Measurements from ENCODE around the gene SORBS2. TPM values are rescaled to one million over a fixed set of nuclear protein-coding genes. Genes with fewer than 3 reads are reported as not detected.

The SORBS2 gene
- total RNA-seq, 1 experiment from 2014 or later, result 8.4 TPM

DNA sequence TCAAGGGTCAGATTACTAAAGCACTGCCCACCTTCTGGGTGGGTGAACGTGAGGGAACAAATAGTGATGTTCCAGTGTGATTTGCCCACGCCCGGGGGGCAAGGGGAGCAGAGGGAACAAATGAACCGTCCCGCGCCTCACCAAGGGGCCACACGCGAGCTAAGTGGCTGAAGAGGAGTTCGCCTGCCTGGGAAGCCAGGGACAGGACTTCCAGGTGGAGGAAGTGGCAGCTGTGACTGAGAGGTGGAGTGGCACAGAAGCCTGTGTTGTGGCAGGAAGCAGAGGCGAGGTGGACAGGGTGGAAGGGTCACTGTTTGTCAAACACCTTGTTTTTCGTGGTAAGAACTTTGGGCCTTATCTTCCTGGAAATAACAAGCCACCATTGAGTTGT lies 9.0 kb upstream of the SORBS2 start:
- CTCF ChIA-PET, result no interaction called here
- no TSS peak for BruUV-seq (replicated peaks)

DNA sequence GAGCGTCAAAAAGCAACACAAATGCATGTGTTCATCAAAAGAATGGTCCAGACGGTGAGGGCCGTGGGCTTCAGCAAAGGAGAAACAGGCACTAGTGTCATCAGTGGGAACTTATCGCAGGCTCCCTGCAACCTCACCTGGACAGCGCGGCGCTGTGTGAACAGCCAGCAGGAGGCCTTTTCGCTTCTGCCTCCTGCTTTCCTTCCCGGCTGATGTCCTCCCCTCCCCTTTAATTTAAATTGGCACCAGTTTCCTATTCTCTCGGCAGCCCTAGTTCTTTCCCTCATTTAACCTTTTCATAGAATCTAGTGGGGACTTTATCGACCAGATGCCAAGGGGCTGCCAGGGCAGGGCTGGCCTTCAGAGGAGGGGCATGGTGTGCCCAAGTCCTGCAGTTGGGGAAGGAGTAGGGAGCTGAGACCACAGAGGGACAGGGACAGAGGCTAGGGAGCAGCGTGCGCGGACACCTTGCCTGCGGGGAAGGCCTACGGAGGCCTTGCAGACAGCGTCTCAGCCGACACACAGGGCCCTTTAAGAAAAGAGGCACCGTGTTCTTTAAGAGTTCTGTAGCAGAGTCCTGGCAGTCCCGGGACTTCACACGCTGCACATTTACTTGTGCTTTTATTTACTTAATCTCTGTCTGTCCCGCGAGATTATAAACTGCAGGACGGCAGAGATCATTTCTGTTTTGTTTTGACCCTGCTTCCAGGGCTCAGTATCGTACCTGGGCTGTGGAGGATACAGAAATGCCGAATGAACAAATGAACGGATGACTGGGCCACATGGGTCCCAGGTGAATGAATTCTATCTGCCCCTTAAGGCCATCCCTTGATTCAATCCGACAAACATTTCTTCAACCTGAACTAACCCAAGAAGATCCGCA lies 8.4 kb upstream of the SORBS2 start:
- ChIA-PET POLR2A (no interaction called here), CTCF (no interaction called here)
- Histone ChIP-seq H3K4me3 (ENCODE audit: low read depth in 2 of 2, low read length in 2 of 2) (no peak overlapping the region), H3K4me1 (ENCODE audit: control insufficient read depth, insufficient read depth, low read length) (no peaks in the 10 kb centered on the region; the same call in 1 of the 2 replicates), H3K9me3 (ENCODE audit: control insufficient read depth, insufficient read depth, low read depth, low read length) (no peaks in the 10 kb centered on the region), H3K36me3 (ENCODE audit: control insufficient read depth, insufficient read depth, low read length) (no peaks in the 10 kb centered on the region), H3K27ac (ENCODE audit: low read length) (no peak overlapping the region; the same call in 1 of the 2 replicates), H3K27me3 (ENCODE audit: control insufficient read depth, insufficient read depth, low read length) (no peaks in the 10 kb centered on the region)
- TF ChIP-seq TCF7L2 (IDR thresholded peaks at IDR 0.05; ENCODE audit: low read depth, low read length) (no peak), POLR2AphosphoS5 (IDR thresholded peaks at IDR 0.05; ENCODE audit: low read depth, low read length) (no peak), SIN3A (IDR thresholded peaks at IDR 0.05; ENCODE audit: borderline replicate concordance, insufficient read depth, low read depth, low read length) (no peak)
- TF ChIP-seq, protein P1, sequence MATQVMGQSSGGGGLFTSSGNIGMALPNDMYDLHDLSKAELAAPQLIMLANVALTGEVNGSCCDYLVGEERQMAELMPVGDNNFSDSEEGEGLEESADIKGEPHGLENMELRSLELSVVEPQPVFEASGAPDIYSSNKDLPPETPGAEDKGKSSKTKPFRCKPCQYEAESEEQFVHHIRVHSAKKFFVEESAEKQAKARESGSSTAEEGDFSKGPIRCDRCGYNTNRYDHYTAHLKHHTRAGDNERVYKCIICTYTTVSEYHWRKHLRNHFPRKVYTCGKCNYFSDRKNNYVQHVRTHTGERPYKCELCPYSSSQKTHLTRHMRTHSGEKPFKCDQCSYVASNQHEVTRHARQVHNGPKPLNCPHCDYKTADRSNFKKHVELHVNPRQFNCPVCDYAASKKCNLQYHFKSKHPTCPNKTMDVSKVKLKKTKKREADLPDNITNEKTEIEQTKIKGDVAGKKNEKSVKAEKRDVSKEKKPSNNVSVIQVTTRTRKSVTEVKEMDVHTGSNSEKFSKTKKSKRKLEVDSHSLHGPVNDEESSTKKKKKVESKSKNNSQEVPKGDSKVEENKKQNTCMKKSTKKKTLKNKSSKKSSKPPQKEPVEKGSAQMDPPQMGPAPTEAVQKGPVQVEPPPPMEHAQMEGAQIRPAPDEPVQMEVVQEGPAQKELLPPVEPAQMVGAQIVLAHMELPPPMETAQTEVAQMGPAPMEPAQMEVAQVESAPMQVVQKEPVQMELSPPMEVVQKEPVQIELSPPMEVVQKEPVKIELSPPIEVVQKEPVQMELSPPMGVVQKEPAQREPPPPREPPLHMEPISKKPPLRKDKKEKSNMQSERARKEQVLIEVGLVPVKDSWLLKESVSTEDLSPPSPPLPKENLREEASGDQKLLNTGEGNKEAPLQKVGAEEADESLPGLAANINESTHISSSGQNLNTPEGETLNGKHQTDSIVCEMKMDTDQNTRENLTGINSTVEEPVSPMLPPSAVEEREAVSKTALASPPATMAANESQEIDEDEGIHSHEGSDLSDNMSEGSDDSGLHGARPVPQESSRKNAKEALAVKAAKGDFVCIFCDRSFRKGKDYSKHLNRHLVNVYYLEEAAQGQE (IDR thresholded peaks at IDR 0.05; ENCODE audit: insufficient read depth in 1 of 2, low read depth in 2 of 2, low read length in 1 of 2), result no peak
- TF ChIP-seq, protein P2, sequence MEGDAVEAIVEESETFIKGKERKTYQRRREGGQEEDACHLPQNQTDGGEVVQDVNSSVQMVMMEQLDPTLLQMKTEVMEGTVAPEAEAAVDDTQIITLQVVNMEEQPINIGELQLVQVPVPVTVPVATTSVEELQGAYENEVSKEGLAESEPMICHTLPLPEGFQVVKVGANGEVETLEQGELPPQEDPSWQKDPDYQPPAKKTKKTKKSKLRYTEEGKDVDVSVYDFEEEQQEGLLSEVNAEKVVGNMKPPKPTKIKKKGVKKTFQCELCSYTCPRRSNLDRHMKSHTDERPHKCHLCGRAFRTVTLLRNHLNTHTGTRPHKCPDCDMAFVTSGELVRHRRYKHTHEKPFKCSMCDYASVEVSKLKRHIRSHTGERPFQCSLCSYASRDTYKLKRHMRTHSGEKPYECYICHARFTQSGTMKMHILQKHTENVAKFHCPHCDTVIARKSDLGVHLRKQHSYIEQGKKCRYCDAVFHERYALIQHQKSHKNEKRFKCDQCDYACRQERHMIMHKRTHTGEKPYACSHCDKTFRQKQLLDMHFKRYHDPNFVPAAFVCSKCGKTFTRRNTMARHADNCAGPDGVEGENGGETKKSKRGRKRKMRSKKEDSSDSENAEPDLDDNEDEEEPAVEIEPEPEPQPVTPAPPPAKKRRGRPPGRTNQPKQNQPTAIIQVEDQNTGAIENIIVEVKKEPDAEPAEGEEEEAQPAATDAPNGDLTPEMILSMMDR (IDR thresholded peaks at IDR 0.05), result no peak
- no peak for DNase-seq (ENCODE audit: low read depth, low spot score)
- intact Hi-C loops (cut with micrococcal nuclease; ENCODE audit: unreplicated experiment), result no loop called here
- BruUV-seq (replicated peaks), result no TSS peak
- no peak for ATAC-seq
- in situ Hi-C loops (cut with HindIII; ENCODE audit: low pct_unique_long_range_greater_than_20kb, low sequenced_read_pairs), result no loop called here

More for the DNA sequence above, 9.0 kb upstream of the SORBS2 start:
- intact Hi-C loops (cut with micrococcal nuclease; ENCODE audit: unreplicated experiment) (no loop called here), in situ Hi-C loops (cut with HindIII; ENCODE audit: low pct_unique_long_range_greater_than_20kb, low sequenced_read_pairs) (no loop called here)
- TF ChIP-seq POLR2AphosphoS5 (IDR thresholded peaks at IDR 0.05; ENCODE audit: low read depth, low read length) (no peak), SIN3A (IDR thresholded peaks at IDR 0.05; ENCODE audit: borderline replicate concordance, insufficient read depth, low read depth, low read length) (no peak), TCF7L2 (IDR thresholded peaks at IDR 0.05; ENCODE audit: low read depth, low read length) (no peak)
- TF ChIP-seq, protein P1 (IDR thresholded peaks at IDR 0.05; ENCODE audit: insufficient read depth in 1 of 2, low read depth in 2 of 2, low read length in 1 of 2), result no peak
- no peak for DNase-seq (ENCODE audit: low read depth, low spot score)
- no peaks in the 10 kb centered on the region for H3K36me3 ChIP-seq (ENCODE audit: control insufficient read depth, insufficient read depth, low read length)
- no peaks in the 10 kb centered on the region; the same call in 1 of the 2 replicates for H3K4me1 ChIP-seq (ENCODE audit: control insufficient read depth, insufficient read depth, low read length)
- POLR2A ChIA-PET, result no interaction called here
- no peaks in the 10 kb centered on the region for H3K9me3 ChIP-seq (ENCODE audit: control insufficient read depth, insufficient read depth, low read depth, low read length)
- H3K4me3 ChIP-seq (ENCODE audit: low read depth in 2 of 2, low read length in 2 of 2), result no peak overlapping the region
- no peaks in the 10 kb centered on the region for H3K27me3 ChIP-seq (ENCODE audit: control insufficient read depth, insufficient read depth, low read length)
- no peak for ATAC-seq
- H3K27ac ChIP-seq (ENCODE audit: low read length), result no peak overlapping the region; the same call in 1 of the 2 replicates
